Lung (tissue), 12 donors: Measurements from ENCODE around the gene GPR107. TPM values are rescaled to one million over a fixed set of nuclear protein-coding genes. Genes with fewer than 3 reads are reported as not detected.

Source experiments
- ATAC-seq: fragments of 200-7000 bp; cut with Tn5 transposase; one replicate; pipeline ENCODE4 v1.9.1; 2020; ENCODE audit warnings: moderate number of reproducible peaks; ENCODE audit not compliant: insufficient read depth, low FRiP score
- DNase-seq, 3 donors: peaks; one replicate each; pipeline ENCODE4 v3.0.0-alpha.2; 2013 to 2017
- H3K27ac ChIP-seq, 2 donors: one replicate each; pipeline ENCODE4 v1.5.1; 2013; ENCODE audit warnings: mild to moderate bottlenecking in 2 of 2, moderate library complexity in 2 of 2, control low read depth in 1 of 2, inconsistent platforms in 1 of 2, low read depth in 1 of 2, low read length in 1 of 2
- H3K27me3 ChIP-seq, 3 donors: one replicate each; pipeline ENCODE4 v1.5.1; 2013; ENCODE audit warnings: low read length in 2 of 3; ENCODE audit not compliant: control insufficient read depth in 3 of 3, insufficient read depth in 3 of 3
- H3K36me3 ChIP-seq, 4 donors: one replicate each; pipeline ENCODE4 v1.5.1; 2013; ENCODE audit warnings: low read length in 4 of 4, mild to moderate bottlenecking in 1 of 4, moderate library complexity in 1 of 4; ENCODE audit not compliant: control insufficient read depth in 4 of 4, insufficient read depth in 4 of 4
- H3K4me1 ChIP-seq, 5 donors: one replicate each; pipeline ENCODE4 v1.5.1; 2013; ENCODE audit warnings: low read length in 5 of 5, mild to moderate bottlenecking in 2 of 5, moderate library complexity in 1 of 5; ENCODE audit not compliant: control insufficient read depth in 5 of 5, insufficient read depth in 5 of 5
- H3K4me3 ChIP-seq: one replicate; pipeline ENCODE4 v1.5.1; 2013; ENCODE audit warnings: mild to moderate bottlenecking, control low read depth, moderate library complexity
- H3K9ac ChIP-seq, 2 donors: one replicate each; pipeline ENCODE4 v1.5.1; 2013; ENCODE audit warnings: low read length in 2 of 2, control low read depth in 1 of 2; ENCODE audit not compliant: insufficient read depth in 1 of 2
- H3K9me3 ChIP-seq, 4 donors: one replicate each; pipeline ENCODE4 v1.5.1; 2013; ENCODE audit warnings: low read length in 3 of 4, mild to moderate bottlenecking in 1 of 4, moderate library complexity in 1 of 4; ENCODE audit not compliant: control insufficient read depth in 4 of 4, insufficient read depth in 3 of 4
- WGBS, 2 donors: extraction: QIAGEN DNeasy Blood & Tissue Kit; methylation state at CpG; one replicate each; pipeline ENCODE4 v1.1.7; 2013; 5-methylcytosine and 5-hydroxymethylcytosine counted together
- polyA plus RNA-seq, 2 donors: library from polyadenylated mRNA; stranded (reverse); fragments of 200-250 nt; gene quantifications; one replicate each; pipeline ENCODE4 v1.2.1, GENCODE V29; 2013
- total RNA-seq, 2 donors: library from RNA; depleted of rRNA in 1 of 2; stranded (reverse); fragments of >200 nt in 1 of 2; gene quantifications; one replicate each; pipeline ENCODE4 v1.2.1, GENCODE V29; 2014 to 2021
- TF ChIP-seq, protein P1 (sequence below): IDR thresholded peaks from 2 replicates; pipeline ENCODE4 v1.5.1; 2012; ENCODE audit warnings: mild to moderate bottlenecking; ENCODE audit errors: control extremely low read depth, extremely low read depth
- donor health status: control.
- donor health status: control.
- donor health status: Bipolar disorder and iron deficiency.
- donor health status: healthy.
- donor health status: DM: yes; HTN: yes; CAD: no.

Gene GPR107
- total and polyA plus RNA-seq, 4 donors, result 11.0 to 180 (median 33.2) TPM

DNA sequence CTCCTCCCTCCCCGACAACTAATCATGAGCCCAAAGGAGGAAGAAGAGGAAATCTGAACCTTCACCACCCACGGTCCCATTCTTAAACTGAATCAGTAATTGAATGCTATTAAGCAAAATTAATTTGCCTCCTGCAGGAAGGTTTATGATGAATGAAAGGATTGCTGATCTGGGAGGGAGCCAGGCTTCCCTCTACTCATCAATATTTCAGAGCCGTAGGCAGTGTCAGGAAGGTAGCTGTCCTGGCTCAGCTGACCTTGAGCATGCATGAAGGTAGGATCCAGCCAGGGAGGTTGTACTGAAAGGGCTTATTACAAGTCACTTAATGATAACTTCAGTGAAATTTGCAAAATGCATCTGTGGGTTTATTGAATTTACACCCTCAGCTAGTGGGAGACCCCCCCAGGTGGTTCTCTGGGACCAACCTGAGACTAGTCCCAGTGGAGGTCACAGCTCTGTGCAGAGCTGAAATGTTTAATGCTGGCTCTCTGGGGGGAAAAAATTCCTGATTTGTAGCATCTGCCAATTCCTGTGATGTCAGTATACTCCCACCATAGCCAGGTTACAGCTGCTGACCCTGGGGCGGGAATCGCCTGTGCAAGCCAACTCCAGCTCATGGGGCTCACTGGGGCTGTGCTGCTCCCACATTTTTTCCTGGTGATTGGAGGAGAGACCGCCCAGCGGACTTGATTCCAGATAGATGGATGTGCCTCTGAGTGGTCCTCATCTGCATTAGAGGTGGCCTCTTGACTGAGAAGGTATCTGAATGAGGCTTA lies 70.6 kb downstream of the GPR107 start:
- DNase-seq (peak in 2 of 3 donors; percentile 61 to 70), ATAC-seq (no peak)
- Histone ChIP-seq H3K9me3 (no peaks in the 10 kb centered on the region), H3K36me3 (peaks cover 0 to 31% (median 15%) of the 10 kb centered on the region in 4 donors), H3K27ac (no peak overlapping the region), H3K4me1 (peaks cover 0 to 6% (median under 1%) of the 10 kb centered on the region in 5 donors), H3K4me3 (no peak overlapping the region), H3K9ac (no peak overlapping the region), H3K27me3 (no peaks in the 10 kb centered on the region)
- TF ChIP-seq, protein P1, sequence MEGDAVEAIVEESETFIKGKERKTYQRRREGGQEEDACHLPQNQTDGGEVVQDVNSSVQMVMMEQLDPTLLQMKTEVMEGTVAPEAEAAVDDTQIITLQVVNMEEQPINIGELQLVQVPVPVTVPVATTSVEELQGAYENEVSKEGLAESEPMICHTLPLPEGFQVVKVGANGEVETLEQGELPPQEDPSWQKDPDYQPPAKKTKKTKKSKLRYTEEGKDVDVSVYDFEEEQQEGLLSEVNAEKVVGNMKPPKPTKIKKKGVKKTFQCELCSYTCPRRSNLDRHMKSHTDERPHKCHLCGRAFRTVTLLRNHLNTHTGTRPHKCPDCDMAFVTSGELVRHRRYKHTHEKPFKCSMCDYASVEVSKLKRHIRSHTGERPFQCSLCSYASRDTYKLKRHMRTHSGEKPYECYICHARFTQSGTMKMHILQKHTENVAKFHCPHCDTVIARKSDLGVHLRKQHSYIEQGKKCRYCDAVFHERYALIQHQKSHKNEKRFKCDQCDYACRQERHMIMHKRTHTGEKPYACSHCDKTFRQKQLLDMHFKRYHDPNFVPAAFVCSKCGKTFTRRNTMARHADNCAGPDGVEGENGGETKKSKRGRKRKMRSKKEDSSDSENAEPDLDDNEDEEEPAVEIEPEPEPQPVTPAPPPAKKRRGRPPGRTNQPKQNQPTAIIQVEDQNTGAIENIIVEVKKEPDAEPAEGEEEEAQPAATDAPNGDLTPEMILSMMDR, result no peak
- WGBS, 2 donors, result 79 to 85% methylated on average over 7 of the region's 7 CpGs

DNA sequence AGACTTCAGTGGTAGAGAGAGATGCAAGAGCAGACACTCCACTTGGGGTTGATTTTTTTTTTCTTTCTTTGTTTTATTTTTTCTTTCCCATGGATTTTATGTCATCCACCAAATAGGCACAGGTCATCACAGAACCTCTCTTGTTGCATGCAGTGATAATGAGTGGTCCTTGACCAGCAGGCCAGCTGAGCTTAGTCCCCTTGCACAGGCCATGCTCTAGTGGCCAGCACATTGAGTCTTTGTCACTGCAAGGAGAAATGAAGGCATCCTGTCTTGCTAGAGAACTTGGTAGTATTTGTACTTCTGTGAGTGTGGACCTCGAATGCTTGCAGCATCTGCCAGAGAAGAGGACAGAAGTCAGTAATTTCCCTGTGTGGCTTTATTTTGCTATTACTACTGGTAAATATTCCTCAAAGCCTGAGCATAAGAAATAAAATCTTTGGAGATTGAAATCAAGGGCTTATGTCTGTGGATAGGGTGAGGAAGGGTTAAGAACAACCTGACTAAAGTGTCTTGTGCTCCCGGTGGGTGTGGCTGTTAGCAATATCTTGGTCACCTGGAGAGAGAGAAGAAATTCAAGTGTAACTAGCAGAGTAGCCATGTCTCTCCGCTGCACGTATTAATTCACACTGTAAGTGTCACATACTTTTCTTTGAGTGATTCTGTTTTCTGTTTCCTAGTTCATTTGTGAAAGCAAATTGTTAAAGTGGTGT lies 73.2 kb downstream of the GPR107 start:
- no peak for ATAC-seq
- TF ChIP-seq, protein P1, result no peak
- no peak for DNase-seq
- WGBS, 2 donors, result 55 to 61% methylated on average over 4 of the region's 4 CpGs
- no peaks in the 10 kb centered on the region for H3K27me3 ChIP-seq
- no peak overlapping the region for H3K4me3 ChIP-seq
- peaks cover 9 to 33% (median 23%) of the 10 kb centered on the region in 4 donors for H3K36me3 ChIP-seq
- no peak overlapping the region for H3K9ac ChIP-seq
- no peaks in the 10 kb centered on the region for H3K9me3 ChIP-seq
- peaks cover 0 to 8% (median 1%) of the 10 kb centered on the region in 5 donors for H3K4me1 ChIP-seq
- no peak overlapping the region for H3K27ac ChIP-seq

DNA sequence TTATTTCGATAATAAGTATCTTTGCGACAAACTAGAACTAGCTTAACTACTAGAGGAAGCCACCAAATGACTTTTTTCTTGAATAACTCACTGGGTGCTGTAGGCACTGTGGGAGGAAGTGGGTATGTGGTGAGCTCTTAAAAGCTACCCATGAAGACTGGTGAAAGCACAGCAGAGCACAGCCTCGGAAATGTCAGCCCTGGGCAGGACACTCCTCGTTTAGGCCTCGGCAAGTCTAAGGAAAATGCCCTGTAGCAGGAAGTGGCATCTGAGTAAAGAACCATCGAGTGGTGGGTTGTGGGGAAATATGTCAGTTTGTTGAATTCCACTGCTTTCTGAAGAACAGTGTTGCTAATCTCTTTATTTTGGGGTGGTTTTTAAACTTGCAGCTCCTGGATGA lies 74.5 kb downstream of the GPR107 start:
- Histone ChIP-seq H3K36me3 (peaks cover 9 to 29% (median 24%) of the 10 kb centered on the region in 4 donors), H3K27ac (peak overlapping the region; percentile 14 to 88), H3K9ac (no peak overlapping the region), H3K9me3 (no peaks in the 10 kb centered on the region), H3K27me3 (no peaks in the 10 kb centered on the region), H3K4me1 (peaks cover 0 to 8% (median 1%) of the 10 kb centered on the region in 5 donors), H3K4me3 (no peak overlapping the region)
- TF ChIP-seq, protein P1, result no peak
- 41 to 57% methylated on average over 6 of the region's 6 CpGs for WGBS, 2 donors
- ATAC-seq (peak; percentile 37), DNase-seq (no peak)
